Activated CD8-positive, alpha-beta memory T cell treated with anti-CD3 and anti-CD28 coated beads for 4 hours (primary cell): ENCODE results near the gene MAP3K19.

Experiments
- DNase-seq, 2 donors: peaks; one replicate each; pipeline ENCODE4 v3.0.0-alpha.2; 2020; ENCODE audit warnings: low read depth in 2 of 2

The MAP3K19 gene

DNA sequence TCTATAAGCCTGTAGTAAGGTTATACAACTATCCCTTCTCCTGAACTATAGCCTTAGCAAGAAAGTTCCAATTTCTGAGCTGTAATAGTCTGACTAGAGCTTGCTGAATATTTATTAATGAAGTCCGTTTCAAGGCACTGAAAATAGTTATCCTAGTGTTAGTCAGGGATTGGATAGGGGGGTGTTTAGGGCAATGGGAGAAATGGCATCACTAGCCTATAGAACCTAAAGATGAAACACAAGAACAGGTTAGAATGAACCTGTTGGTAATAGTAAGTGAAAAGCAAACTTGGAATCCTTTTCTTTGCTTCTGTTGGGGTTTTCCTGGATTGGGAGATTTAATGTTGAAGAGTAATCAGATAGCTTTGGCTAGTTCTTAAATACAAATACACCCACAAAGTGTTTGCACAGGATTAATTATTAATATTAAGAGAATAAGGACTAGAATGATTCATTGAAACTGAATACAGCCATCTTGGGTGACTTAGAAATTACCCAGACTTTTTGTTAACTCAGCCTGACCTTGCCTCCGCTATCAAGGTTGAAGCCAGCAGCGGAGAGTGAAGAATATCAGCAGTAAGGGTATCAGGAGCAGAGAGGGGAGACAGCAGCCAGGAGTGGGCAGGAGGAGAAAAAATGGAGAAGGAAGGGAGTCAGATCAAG is 114.3 kb downstream of the MAP3K19 start:
- no peak for DNase-seq

DNA sequence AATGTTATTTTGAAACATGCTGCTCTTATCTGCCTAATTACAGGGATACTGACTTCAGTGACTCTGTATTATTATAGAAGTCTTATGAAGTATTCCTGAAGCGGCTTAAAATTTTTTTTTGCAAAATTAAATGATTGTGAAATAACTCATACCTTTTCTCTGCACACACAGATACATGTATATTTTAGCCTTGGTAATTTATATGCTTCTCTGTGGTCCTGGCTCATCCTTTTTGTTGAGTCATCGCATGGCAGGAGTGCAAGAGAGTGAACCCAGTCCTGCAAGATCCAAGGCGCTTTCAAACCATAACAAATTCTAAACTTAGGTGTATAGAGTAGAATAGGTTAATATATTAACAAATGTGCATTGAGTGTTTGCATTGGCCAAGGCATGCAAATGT is 120.1 kb downstream of the MAP3K19 start:
- no peak for DNase-seq

DNA sequence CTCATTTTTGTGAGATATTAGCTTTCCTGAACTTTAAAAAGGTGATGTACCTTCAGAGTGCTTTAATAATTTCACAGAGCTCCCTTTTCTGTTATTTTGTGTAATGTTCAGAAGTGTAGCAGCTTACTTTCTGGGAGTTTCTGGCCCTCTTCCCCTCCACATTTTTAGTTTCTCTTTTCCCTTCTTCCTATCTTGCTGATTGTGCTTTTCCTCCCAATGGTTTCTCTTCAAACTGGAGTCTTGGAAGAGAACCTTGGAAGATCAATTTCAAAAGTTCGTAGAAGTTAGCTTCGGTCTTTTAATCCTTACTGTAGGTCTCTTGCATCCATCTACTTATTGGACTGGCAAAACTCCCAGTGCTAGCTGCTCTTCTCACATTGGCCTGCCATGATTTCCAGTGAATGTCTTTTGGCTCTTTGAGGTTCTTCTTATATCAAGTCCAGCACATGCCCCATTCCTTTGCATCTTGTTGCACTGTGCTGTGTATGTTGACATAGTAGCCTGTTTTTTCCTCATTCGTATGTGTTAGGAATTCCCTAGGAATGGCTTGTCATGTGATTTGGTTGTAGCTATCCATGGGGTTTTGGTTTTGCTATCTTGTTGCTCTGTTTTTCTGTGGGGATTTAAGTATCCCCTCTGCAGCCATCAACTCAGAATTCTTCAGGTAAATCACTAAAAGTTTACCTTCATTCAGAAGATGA is 120.9 kb downstream of the MAP3K19 start:
- DNase-seq, result no peak

DNA sequence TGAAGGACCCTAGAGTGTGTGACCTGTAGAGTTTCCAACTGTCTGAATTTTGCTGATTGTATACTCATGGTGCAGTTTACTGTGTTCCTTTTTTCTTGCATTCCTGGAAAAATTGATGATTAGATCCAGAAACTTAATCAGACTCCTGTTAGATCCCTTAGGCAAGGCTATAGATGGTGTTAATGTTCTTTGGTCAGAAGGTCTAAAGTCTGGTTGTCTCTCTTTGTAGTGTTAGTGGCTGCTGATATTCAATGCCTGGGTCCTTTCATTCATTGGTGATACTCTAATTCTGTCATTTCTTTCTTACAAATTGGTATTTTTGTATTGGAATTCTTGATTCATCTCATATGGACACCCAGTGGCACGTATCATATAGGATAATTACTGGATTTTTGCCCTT is 122.3 kb downstream of the MAP3K19 start:
- no peak for DNase-seq

DNA sequence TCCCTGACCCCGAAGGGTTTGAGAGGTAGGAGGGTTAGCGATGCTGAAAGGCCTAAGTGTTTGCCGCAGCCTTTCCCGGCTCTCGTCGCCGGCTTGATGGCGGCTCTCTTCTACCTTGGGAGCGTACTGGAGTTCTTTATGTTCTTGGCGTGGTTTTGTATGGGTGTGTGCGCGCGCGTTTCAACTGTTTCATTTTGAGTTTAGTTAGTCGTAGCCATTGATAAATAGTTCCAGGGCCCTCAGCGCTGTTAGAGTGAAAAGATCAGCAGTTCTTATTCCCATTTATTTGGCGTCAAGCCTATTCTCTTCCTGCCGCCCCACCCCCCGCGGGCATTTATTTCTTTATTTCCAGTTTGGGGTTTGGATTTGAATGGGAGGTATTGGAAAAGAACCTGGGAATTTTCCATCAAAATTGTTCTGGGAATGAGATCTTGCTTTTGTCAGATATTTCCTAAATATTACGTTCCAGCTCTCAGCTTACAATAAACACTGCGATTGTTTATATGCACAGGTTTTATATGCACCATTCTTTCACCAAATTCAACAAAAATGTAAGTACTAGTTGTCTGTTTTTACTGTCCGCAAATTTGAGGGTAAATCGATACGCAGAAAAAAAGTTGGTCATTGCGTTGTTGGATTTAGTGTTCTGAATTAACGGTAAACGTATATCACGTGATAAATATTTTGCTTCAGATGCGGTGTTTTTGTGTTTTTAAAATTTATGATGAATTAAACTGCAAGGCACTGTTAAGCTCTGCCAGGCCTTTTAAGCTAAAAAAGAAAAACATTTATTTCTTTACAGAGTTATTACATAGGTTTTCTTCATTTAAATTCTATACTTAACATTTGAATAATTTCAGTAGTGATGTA is 127.7 kb downstream of the MAP3K19 start:
- peak; percentile 5 to 6 for DNase-seq

DNA sequence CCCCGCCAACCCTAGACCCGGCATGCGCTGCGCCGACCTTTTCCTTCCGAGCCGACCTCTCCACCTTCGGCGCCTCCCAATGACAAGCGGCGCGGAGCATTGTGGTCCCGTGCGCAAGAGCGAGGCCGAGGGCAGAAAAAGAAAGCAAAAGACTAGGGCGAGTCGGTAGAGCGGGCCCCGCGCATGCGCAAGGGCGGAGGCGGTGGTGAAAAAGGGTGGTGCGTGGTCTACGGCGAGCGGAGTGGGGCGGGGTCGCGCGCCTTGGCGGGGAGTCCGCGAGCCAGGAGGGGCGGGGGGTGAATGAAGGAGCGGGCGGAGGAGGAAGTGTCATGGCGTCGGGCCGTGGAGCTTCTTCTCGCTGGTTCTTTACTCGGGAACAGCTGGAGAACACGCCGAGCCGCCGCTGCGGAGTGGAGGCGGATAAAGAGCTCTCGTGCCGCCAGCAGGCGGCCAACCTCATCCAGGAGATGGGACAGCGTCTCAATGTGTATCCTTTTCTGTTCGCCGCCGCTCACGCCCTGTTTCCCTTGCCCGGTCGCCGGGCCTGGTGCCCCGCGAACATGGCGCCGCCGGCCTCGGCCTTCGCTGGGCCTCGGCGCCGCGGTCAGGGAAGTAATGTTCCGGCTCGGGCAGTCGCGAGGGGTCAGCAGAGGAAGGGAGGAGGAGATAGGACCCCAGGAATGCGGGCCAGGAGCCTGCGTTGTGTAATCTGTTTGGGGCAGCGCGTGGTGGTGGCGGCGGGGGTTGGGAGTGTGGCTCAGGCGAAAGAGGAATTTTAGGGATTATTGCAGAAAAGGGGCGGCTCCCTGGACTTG is 128.5 kb downstream of the MAP3K19 start, which contains the start of gene CCNT2:
TSS of gene CCNT2 (plus strand) at position 297 of the 815 bp plus-strand sequence. CDS start at position 330, 33 bp downstream.
- DNase-seq, result peak; percentile 99 to 100

GRCh38 chr2:134917888-134918525 is 129.2 kb downstream of the MAP3K19 start:
- no peak for DNase-seq

- no peak for DNase-seq
These were observed 129.8 kb downstream of the MAP3K19 start for GRCh38 chr2:134917360-134917865.
